Activated CD4-positive, alpha-beta T cell treated with anti-CD3 and anti-CD28 coated beads, Interleukin-2, amount 50 U/mL, for 48 hours (primary cell): ENCODE measurements around the gene ZMIZ1.
A peak's percentile ranks its signal among the peaks of the same experiment; 100 is the strongest.

ENCODE experiments used
- DNase-seq, 2 experiments: peaks; one replicate each; pipeline ENCODE4 v3.0.0-alpha.2; 2020

Gene ZMIZ1

GRCh38 chr10:79238606-79239005 is 169.8 kb downstream of the ZMIZ1 start:
- no peak for DNase-seq

DNA sequence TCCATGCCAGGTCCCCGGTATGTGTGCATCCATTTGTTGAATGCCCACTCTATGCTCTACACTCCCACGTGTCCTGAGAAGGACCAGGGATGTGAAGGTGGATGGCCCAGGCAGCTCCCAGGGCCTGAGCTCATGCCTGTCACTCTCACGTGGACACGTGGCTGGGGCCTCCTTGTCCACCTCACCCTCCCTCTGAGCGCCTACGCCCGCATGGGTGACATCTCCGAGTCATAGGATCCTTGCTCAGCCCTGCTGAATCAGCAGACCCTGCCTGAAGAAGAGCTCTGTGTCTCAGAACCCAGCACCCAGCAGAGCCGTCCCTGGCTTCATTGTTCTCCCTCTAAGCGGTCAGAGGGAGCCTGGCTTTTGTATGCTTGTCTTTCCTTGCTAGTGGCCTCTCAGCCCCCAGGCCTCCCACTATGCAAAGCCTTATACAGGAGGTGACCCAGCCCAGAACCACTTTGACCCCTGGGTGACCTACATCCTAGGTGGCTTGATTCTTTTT is 170.6 kb downstream of the ZMIZ1 start:
- peak; percentile 33 to 37 for DNase-seq

GRCh38 chr10:79239924-79240581 is 171.3 kb downstream of the ZMIZ1 start:
- DNase-seq: no peak

DNA sequence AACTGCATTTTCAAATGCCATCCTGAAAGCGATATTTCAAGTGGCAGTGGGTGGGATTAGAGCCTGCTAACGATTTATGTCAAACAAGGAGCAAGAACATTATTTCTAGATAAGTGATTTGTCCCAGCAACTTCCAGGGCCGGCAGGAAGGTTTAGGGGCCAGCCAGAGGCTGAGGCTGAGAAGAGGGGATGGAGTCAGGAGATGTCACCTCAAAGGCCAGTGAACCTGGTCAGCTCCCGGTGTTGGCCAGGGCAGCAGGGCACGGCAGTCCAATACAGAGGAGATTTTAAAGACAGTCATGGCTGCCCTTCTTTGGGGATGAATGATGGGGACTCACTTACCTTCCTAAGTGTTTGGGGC is 172.8 kb downstream of the ZMIZ1 start:
- no peak for DNase-seq

- DNase-seq: peak; percentile 83 to 89
Observed at GRCh38 chr10:79241990-79242619, 173.3 kb downstream of the ZMIZ1 start.

GRCh38 chr10:79242620-79243152 is 173.9 kb downstream of the ZMIZ1 start:
- peak; percentile 65 to 70 for DNase-seq

GRCh38 chr10:79243181-79244067 is 174.7 kb downstream of the ZMIZ1 start:
- peak; percentile 75 to 79 for DNase-seq

DNA sequence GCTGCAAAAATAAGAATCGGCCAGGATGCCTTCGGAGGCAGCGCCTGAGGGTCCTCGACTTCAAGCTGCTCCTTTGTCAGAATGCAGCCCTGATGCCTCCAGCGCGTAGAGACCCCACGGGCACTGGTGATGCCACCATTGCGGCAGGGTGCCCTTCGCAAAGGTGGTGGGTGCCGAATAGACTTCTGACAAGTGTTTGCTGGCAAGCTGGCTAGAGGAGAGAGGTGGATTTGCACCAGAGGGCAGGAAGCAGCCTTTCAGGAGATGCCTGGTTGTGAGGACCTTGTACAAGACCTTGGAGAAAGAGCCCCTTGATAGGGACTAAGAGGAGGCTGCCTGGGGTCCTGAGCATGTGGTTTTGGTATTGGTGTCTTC is 175.3 kb downstream of the ZMIZ1 start:
- DNase-seq: no peak

DNA sequence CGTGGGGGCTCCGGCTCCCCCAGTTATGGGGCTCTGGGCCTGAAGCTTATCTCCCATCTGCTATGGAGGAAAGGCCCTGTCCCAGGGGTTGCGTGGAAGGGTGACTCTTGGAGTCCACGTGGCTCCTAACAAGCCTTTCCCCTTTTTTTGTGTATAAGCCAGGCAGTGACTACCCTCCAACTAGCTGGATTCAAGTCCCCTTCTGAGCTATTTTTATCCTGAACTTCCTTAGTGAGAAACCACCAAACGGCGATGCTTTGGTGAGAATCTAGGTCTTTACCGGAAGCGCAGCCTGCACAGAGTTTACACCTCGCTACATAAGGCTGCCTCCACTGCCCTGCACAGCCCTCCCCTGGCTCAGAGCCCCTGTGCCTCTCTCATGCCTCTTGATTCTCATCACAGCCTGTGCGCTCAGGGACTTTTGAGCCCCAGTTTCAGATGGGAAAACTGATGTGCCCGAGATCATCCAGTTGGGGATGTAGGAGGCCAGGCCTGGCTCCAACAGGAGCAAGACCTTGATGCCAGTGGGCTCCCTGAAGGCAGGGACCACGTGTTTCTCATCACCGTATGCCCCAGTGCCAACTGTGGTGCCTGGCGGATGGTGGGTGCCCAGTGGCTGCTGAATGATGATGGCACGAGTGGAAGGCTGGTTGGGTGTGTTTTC is 176.2 kb downstream of the ZMIZ1 start:
- DNase-seq: no peak

DNA sequence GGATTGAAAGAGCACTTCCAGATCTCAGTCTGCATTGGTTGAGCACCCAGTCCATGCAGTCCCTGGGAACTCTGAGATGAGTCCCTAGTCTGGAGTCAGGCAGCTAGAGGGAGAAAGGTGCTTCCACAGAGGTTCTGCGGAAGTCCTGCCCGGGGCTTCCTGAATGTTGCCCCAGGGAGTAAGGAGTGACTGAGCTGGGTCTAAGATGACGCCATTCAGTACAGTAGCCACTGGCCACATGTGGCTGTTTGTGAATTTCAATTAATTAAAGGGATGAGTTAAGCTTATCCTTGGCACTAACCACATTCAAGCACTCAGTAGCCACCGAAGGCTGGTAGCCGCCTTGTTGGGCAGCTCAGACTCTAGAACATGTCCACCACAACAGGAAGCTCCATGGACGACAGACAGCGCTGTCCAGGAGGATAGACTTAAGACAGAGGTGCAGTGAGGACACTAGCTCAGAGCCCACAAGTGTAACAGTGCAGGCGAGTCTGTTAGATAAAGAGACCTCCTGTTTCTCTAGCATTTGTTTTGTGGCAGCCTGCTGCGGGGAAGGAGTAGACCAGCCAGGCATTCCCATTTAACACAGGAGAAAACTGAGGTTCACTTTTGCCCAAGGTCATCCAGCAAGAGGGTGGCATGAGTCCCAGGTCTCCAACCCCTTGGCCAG is 176.9 kb downstream of the ZMIZ1 start:
- no peak for DNase-seq

DNA sequence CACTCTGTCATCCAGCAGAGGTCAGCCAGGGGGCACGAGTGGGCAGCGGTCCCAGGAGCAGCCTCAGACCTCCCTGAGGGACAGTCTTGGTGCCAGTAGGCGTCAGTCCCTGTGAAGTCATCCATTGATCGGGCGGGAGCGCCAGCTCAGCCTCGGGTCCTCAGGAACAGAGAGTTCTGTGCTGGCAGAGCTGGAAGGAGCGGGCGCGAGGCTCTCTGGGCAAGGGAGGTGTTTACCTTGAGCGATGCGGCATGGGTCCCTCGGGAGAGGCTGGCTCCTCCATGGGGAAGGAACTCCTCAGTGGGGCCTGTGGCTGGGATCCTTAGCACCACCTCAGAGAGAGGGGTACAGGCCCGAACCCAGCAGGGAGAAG is 177.4 kb downstream of the ZMIZ1 start:
- no peak for DNase-seq

GRCh38 chr10:79246606-79247275 is 178.0 kb downstream of the ZMIZ1 start:
- DNase-seq: no peak

DNA sequence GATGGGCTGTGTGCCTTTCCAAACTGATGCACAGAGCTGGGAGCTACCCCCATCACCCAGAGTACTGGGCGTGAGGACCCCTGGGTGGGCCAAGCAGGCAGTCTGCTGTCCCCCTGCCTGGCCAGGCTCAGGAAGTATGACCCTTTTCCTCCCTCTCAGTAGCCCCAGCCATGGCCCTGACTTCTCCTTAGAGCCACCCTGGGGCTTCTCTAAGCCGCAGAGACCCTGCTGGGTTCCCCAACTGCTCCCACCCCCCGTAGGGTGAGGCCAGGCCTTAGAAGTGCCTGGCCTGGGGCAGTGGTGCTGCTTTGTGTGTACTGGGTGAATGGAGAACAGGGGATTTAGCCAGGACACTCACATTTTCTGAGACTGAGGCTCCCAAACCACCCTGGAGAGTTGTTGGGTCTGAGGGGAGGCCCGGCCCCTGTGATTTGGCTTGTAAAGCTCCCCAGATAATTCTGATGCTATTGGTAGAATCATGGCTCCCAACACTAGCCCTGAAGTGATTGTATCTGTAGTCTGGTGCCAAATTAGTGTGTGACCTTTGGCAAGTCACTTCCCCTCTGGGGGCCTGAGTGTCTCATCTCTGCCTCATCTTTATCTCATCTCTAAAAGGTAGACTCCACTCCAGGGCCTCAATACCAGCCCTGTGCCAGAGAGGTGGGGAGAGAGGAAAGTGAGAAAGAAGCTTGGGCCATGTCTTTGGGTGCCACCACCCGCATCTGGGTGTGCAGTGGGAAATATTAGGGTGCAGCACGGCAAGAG is 178.8 kb downstream of the ZMIZ1 start:
- no peak for DNase-seq

DNA sequence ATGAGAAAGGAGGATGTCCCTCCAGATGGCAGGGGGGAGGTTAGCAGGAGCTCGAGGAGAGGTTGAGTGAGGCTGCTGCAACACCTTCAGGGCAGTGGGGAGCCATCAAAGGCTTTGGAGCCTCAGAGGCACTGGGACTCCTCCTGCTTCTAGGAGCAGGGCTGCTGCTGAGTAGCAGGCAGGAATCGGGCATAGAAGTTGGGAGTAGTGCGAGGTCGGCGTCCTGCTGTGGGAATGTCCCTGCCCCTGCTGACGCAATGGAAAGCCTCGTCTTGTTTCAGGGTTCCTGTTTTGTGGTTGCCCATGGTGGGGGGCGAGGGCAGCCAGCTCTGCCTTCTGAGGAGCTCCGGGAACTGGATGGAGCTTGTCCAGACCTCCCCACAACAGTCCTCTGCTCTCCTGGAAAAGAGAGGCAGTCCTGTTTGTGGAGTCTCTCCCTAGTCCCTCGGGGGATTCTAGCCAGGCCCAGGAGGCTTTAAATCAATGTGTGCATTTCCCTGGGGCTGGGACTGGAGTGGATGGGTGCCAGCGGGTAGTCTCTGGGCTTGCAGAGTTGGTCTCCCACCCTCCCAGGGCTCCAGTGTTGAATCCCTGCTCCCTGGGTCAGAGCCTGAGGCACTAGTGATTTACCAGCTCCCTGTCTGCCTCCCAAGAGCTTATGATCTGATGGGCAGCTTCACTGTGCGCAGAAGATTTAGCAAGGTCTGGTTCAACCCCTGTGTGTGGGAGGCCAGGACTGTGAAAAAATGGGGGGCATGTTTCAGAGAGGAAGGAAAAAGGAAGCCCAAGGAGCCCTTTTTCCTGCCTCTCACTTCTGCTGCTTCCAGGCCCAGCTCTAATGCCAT is 179.8 kb downstream of the ZMIZ1 start:
- DNase-seq: no peak

GRCh38 chr10:79249186-79250121 is 180.7 kb downstream of the ZMIZ1 start:
- peak in 1 of 2 experiments; percentile 29 for DNase-seq

GRCh38 chr10:79250259-79250658 is 181.5 kb downstream of the ZMIZ1 start:
- no peak for DNase-seq

DNA sequence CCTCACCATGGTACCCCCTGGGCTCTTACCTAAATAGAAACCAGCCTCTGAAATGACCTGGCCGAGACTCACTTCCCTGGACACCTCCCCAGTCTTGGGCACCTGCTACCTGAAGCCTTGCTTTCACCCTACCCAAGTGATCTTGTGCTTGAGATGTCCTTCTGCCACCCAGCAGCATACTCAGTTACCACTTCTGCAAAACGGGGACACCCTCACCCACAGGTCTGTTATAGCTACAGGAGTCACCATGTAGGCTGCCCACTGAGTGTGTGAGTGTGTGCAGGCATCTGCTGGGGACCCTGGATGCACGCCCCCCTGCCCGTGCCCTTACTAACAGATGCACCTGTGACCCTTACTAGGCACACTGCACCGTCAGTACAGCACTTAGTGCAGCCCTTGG is 183.7 kb downstream of the ZMIZ1 start:
- no peak for DNase-seq

GRCh38 chr10:79252971-79253370 is 184.2 kb downstream of the ZMIZ1 start:
- no peak for DNase-seq

- no peak for DNase-seq
Observed at GRCh38 chr10:79253704-79254103, 184.9 kb downstream of the ZMIZ1 start.
